H1 (cell line): ENCODE results near the gene PHF10. TPM values are rescaled to one million over a fixed set of nuclear protein-coding genes. Genes with fewer than 3 reads are reported as not detected.

Experiments used
- CTCF ChIA-PET: fragments of 300-600 bp; sonication (Branson Sonifier 250); formaldehyde crosslinking; loops from one replicate; lab custom pipeline; 2021; ENCODE audit not compliant: partially characterized antibody; lab: Charles Lee
- POLR2A ChIA-PET: fragments of 300-600 bp; sonication (Branson Sonifier 250); formaldehyde crosslinking; loops from one replicate; lab custom pipeline; 2021; ENCODE audit warnings: inconsistent platforms; ENCODE audit not compliant: partially characterized antibody; lab: Charles Lee
- DNase-seq, 2 experiments: peaks; one replicate each; pipeline versions ENCODE4 v3.0.0 to v3.0.0-alpha.2; 2010 to 2022; ENCODE audit warnings: low spot score in 2 of 2, low read depth in 1 of 2, mixed read lengths in 1 of 2
- FAIRE-seq: peaks from 2 replicates; lab custom pipeline; 2011; peaks lifted over from hg19 to GRCh38; lab: Jason Lieb, UNC
- H2AFZ ChIP-seq: 2 replicates; pipeline ENCODE4 v1.8.1; 2012; ENCODE audit warnings: low read length, inconsistent platforms
- H2AK5ac ChIP-seq: 2 replicates; pipeline ENCODE4 v1.6.1; 2013; ENCODE audit warnings: low read depth, low read length
- H2BK120ac ChIP-seq: replicated peaks from 2 replicates; pipeline ENCODE3; 2013; ENCODE audit warnings: low read depth, low read length, inconsistent platforms
- H2BK12ac ChIP-seq: 2 replicates; pipeline ENCODE4 v1.6.1; 2013; ENCODE audit warnings: low read depth, low read length
- H2BK15ac ChIP-seq: 2 replicates; pipeline ENCODE4 v1.6.1; 2013; ENCODE audit warnings: low read length
- H2BK20ac ChIP-seq: 2 replicates; pipeline ENCODE4 v1.6.1; 2013; ENCODE audit warnings: low read length
- H2BK5ac ChIP-seq: 2 replicates; pipeline ENCODE4 v1.6.1; 2013; ENCODE audit warnings: low read depth, low read length
- H3K14ac ChIP-seq: 2 replicates; pipeline ENCODE4 v1.6.1; 2013; ENCODE audit warnings: inconsistent platforms; ENCODE audit not compliant: insufficient read length
- H3K18ac ChIP-seq: 2 replicates; pipeline ENCODE4 v1.6.1; 2013; ENCODE audit warnings: low read length; ENCODE audit errors: extremely low read depth
- H3K23ac ChIP-seq: 2 replicates; pipeline ENCODE4 v1.6.1; 2013; ENCODE audit warnings: inconsistent platforms; ENCODE audit not compliant: insufficient read length
- H3K23me2 ChIP-seq: 2 replicates; pipeline ENCODE4 v1.6.1; 2013; ENCODE audit warnings: low read depth, low read length
- H3K27ac ChIP-seq: 2 replicates; pipeline ENCODE4 v1.6.1; 2011; ENCODE audit warnings: low read depth, low read length, inconsistent platforms
- H3K27me3 ChIP-seq, 4 experiments: replicated peaks in 1 of 4; 1 replicate in 1 of 4; 2 replicates in 3 of 4; pipeline versions ENCODE4 v1.6.1 to v1.8.1; 2011 to 2013; ENCODE audit warnings: low read length in 3 of 4, mild to moderate bottlenecking in 3 of 4, inconsistent platforms in 2 of 4, mixed read lengths in 2 of 4, moderate library complexity in 1 of 4; ENCODE audit not compliant: control insufficient read depth in 3 of 4, insufficient read depth in 3 of 4; ENCODE audit errors: extremely low read depth in 1 of 4
- H3K36me3 ChIP-seq, 4 experiments: 2 replicates each; pipeline versions ENCODE4 v1.6.1 to v1.8.1; 2011 to 2013; ENCODE audit warnings: mild to moderate bottlenecking in 4 of 4, low read length in 3 of 4, moderate library complexity in 2 of 4, control low read depth in 1 of 4, inconsistent platforms in 1 of 4; ENCODE audit not compliant: insufficient read depth in 4 of 4, control insufficient read depth in 2 of 4
- H3K4ac ChIP-seq: replicated peaks from 2 replicates; pipeline ENCODE3; 2013; ENCODE audit warnings: low read length, low read depth, mixed read lengths, inconsistent platforms; ENCODE audit not compliant: insufficient read length
- H3K4me1 ChIP-seq, 4 experiments: replicated peaks in 1 of 4; 1 replicate in 1 of 4; 2 replicates in 3 of 4; pipeline versions ENCODE4 v1.6.1 to v1.8.1; 2011 to 2013; ENCODE audit warnings: low read length in 3 of 4, inconsistent platforms in 2 of 4, mixed read lengths in 1 of 4; ENCODE audit not compliant: insufficient read depth in 4 of 4, control insufficient read depth in 3 of 4
- H3K4me2 ChIP-seq, 2 experiments: 2 replicates each; pipeline versions ENCODE4 v1.6.1 to v1.8.1; 2011 to 2013; ENCODE audit warnings: low read depth in 2 of 2, low read length in 2 of 2, control low read depth in 1 of 2, inconsistent platforms in 1 of 2, mild to moderate bottlenecking in 1 of 2; ENCODE audit not compliant: insufficient read depth in 1 of 2
- H3K4me3 ChIP-seq, 4 experiments: fragments of 200-600, 300-600 bp in 1 of 4; sonication (generic), shearing (Covaris generic), sonication (Bioruptor Twin) in 1 of 4; 2 replicates each; pipeline versions ENCODE4 v1.5.1 to v1.8.1; 2011 to 2016; ENCODE audit warnings: low read length in 4 of 4, low read depth in 3 of 4, control low read depth in 2 of 4, inconsistent platforms in 2 of 4, mild to moderate bottlenecking in 2 of 4, mixed read lengths in 1 of 4, moderate library complexity in 1 of 4; ENCODE audit not compliant: insufficient read depth in 2 of 4; ENCODE audit errors: extremely low read depth in 1 of 4
- H3K56ac ChIP-seq: replicated peaks from 2 replicates; pipeline ENCODE3; 2013; ENCODE audit warnings: low read depth, mild to moderate bottlenecking, mixed read lengths, low read length, inconsistent platforms; ENCODE audit not compliant: insufficient read length
- H3K79me1 ChIP-seq: 2 replicates; pipeline ENCODE4 v1.6.1; 2013; ENCODE audit warnings: low read depth, low read length, control low read depth
- H3K79me2 ChIP-seq, 2 experiments: 2 replicates each; pipeline versions ENCODE4 v1.6.1 to v1.8.1; 2012 to 2013; ENCODE audit warnings: low read length in 2 of 2, mild to moderate bottlenecking in 2 of 2, inconsistent platforms in 1 of 2; ENCODE audit not compliant: insufficient read depth in 2 of 2, control insufficient read depth in 1 of 2
- H3K9ac ChIP-seq, 4 experiments: replicated peaks in 1 of 4; 1 replicate in 1 of 4; 2 replicates in 3 of 4; pipeline versions ENCODE4 v1.6.1 to v1.8.1; 2011 to 2013; ENCODE audit warnings: low read depth in 3 of 4, low read length in 3 of 4, control low read depth in 2 of 4, mild to moderate bottlenecking in 2 of 4, moderate library complexity in 2 of 4, inconsistent platforms in 1 of 4; ENCODE audit errors: extremely low read depth in 1 of 4
- H3K9me3 ChIP-seq, 2 experiments: 2 replicates each; pipeline versions ENCODE4 v1.6.1 to v1.8.1; 2012 to 2013; ENCODE audit warnings: mild to moderate bottlenecking in 2 of 2, moderate library complexity in 2 of 2, control low read depth in 1 of 2, inconsistent platforms in 1 of 2, low read depth in 1 of 2, low read length in 1 of 2, mixed read lengths in 1 of 2; ENCODE audit not compliant: insufficient read depth in 2 of 2
- H4K20me1 ChIP-seq, 2 experiments: replicated peaks in 1 of 2; 2 replicates each; pipeline versions ENCODE3 to v1.8.1; 2011 to 2013; ENCODE audit warnings: inconsistent platforms in 2 of 2, low read length in 2 of 2, mild to moderate bottlenecking in 1 of 2; ENCODE audit not compliant: insufficient read depth in 2 of 2, control insufficient read depth in 1 of 2
- H4K5ac ChIP-seq: 2 replicates; pipeline ENCODE4 v1.6.1; 2013; ENCODE audit warnings: low read length, low read depth, mixed read lengths, inconsistent platforms; ENCODE audit not compliant: insufficient read length
- H4K8ac ChIP-seq: 2 replicates; pipeline ENCODE4 v1.8.0; 2013; ENCODE audit warnings: mild to moderate bottlenecking, moderate library complexity, low read length, inconsistent platforms; ENCODE audit not compliant: insufficient read depth; ENCODE audit errors: extremely low read depth
- H4K91ac ChIP-seq: replicated peaks from 2 replicates; pipeline ENCODE3; 2013; ENCODE audit warnings: low read length, mixed read lengths, inconsistent platforms; ENCODE audit not compliant: insufficient read length
- CREB1 ChIP-seq: IDR thresholded peaks from 2 replicates; pipeline ENCODE4 v1.6.1; 2012; ENCODE audit warnings: inconsistent platforms
- EGR1 ChIP-seq: IDR thresholded peaks from 2 replicates; pipeline ENCODE4 v1.6.1; 2011; ENCODE audit warnings: low read depth, low read length, borderline replicate concordance
- EP300 ChIP-seq, 2 experiments: IDR thresholded peaks; 1 replicate in 1 of 2; 2 replicates in 1 of 2; pipeline ENCODE4 v1.6.1; 2011 to 2012; ENCODE audit warnings: low read depth in 2 of 2, low read length in 2 of 2, mild to moderate bottlenecking in 2 of 2, borderline replicate concordance in 1 of 2, inconsistent platforms in 1 of 2, moderate library complexity in 1 of 2
- EZH2 ChIP-seq: fragments of 200-600 bp; sonication (generic); IDR thresholded peaks from 2 replicates; pipeline ENCODE4 v1.7.1; 2012; ENCODE audit warnings: low read depth, mild to moderate bottlenecking, moderate library complexity, low read length, inconsistent platforms; ENCODE audit not compliant: severe bottlenecking
- GTF2F1 ChIP-seq: IDR thresholded peaks from 2 replicates; pipeline ENCODE4 v1.6.1; 2012; ENCODE audit warnings: low read depth, low read length, improper control_type of control experiment, borderline replicate concordance
- RNF2 ChIP-seq: fragments of 200-900, 300-1000 bp; sonication (generic); IDR thresholded peaks from 2 replicates; pipeline ENCODE4 v1.7.1; 2016; ENCODE audit warnings: borderline replicate concordance, low read depth, mild to moderate bottlenecking, antibody characterized with exemption, low read length; ENCODE audit not compliant: poor library complexity, severe bottlenecking; ENCODE audit errors: missing control alignments
- SP2 ChIP-seq: IDR thresholded peaks from 2 replicates; pipeline ENCODE4 v1.6.1; 2012; ENCODE audit warnings: mild to moderate bottlenecking, low read length, inconsistent platforms
- SP4 ChIP-seq: IDR thresholded peaks from 2 replicates; pipeline ENCODE4 v1.6.1; 2012; ENCODE audit warnings: low read length, inconsistent platforms
- ZNF274 ChIP-seq: IDR thresholded peaks from 2 replicates; pipeline ENCODE4 v1.7.0; 2012; ENCODE audit warnings: low read length, borderline replicate concordance; ENCODE audit errors: extremely low read depth
- WGBS, 2 experiments: shearing (Covaris generic) in 1 of 2; methylation state at CpG; one replicate each; pipeline versions ENCODE4 v1.1.6 to v1.1.7; 2013 to 2015; ENCODE audit warnings: low lambda C conversion rate in 2 of 2, mixed read lengths in 2 of 2, inconsistent platforms in 1 of 2, low coverage in 1 of 2, missing lambda C conversion rate in 1 of 2; ENCODE audit not compliant: insufficient replicate concordance in 2 of 2, insufficient coverage in 1 of 2, insufficient read length in 1 of 2; ENCODE audit errors: extremely low coverage in 1 of 2, missing lambda C conversion rate in 1 of 2; 5-methylcytosine and 5-hydroxymethylcytosine counted together
- polyA plus RNA-seq, 7 experiments: library from polyadenylated mRNA; depleted of rRNA in 3 of 7; stranded (reverse) in 5 of 7; unstranded in 2 of 7; fragments of >200 nt in 5 of 7; fragments of 200-250 nt in 2 of 7; gene quantifications; 1 replicate in 5 of 7; 2 replicates in 1 of 7; 4 replicates in 1 of 7; pipeline versions ENCODE4 v1.2.1 to v1.2.3, GENCODE V29; 2011 to 2013; ENCODE audit warnings: missing spikeins in 2 of 7, mixed read lengths in 2 of 7
- total RNA-seq: library from RNA; stranded (reverse); fragmentation: NEBNext Ultra II Directional; extraction: Animal tissue kit (Norgen Biotek cat#: 25700); gene quantifications from 2 replicates; pipeline ENCODE4 v1.2.1, GENCODE V29; 2021

The PHF10 gene
- total and polyA plus RNA-seq, 2 of the 8 experiments (the other 6 are each of a cell fraction or from before 2014, with no cell fraction given): 15.6 to 51.1 TPM

- Histone ChIP-seq H3K23ac (no peak within 1 kb of the TSS), H4K8ac (peak within 1 kb of the TSS; percentile 99; the same call in 1 of the 2 replicates), H4K91ac (peak within 1 kb of the TSS; percentile 63), H2AK5ac (no peak within 1 kb of the TSS), H3K18ac (peak within 1 kb of the TSS; percentile 91), H3K4me2 (peak within 1 kb of the TSS; percentile 84 to 97), H2BK20ac (no peak within 1 kb of the TSS), H4K20me1 (no peaks in the 10 kb centered on the region), H2BK5ac (peak within 1 kb of the TSS; percentile 90), H2BK12ac (peak within 1 kb of the TSS; percentile 55; the same call in 1 of the 2 replicates), H4K5ac (peak within 1 kb of the TSS; percentile 75), H3K27ac (peak within 1 kb of the TSS; percentile 97), H2BK15ac (no peak within 1 kb of the TSS), H3K14ac (no peak within 1 kb of the TSS), H3K4ac (peak within 1 kb of the TSS; percentile 44), H2AFZ (peak within 1 kb of the TSS; percentile 84; the same call in 1 of the 2 replicates), H3K4me3 (peak within 1 kb of the TSS; percentile 58 to 94 (median 91)), H3K56ac (peak within 1 kb of the TSS; percentile 91), H2BK120ac (peak within 1 kb of the TSS; percentile 73), H3K4me1 (peaks cover 0 to 12% (median 6%) of the 10 kb centered on the region in 4 experiments; a peak in 5 of 7 replicates), H3K23me2 (peaks cover 9% of the 10 kb centered on the region), H3K27me3 (no peaks in the 10 kb centered on the region), H3K79me2 (peaks cover 0 to 13% of the 10 kb centered on the region in 2 experiments; a peak in 2 of 4 replicates), H3K36me3 (no peaks in the 10 kb centered on the region; a peak in 1 of 8 replicates), H3K9ac (peak within 1 kb of the TSS; percentile 87 to 96 (median 94)), H3K9me3 (no peaks in the 10 kb centered on the region), H3K79me1 (no peaks in the 10 kb centered on the region)
- ChIA-PET POLR2A (interaction anchor here (0.6 to 4.2 kb wide), 18 partner anchors 9 to 814 kb away, joined by 3 to 35 read pairs (median 5); partner anchors contain the start of genes C6orf120, PHF10, PSMB1 and TBP), CTCF (interaction anchor here (0.5 to 3.5 kb wide), 4 partner anchors 11 to 54 kb away, joined by 3 to 14 read pairs (median 6); no protein-coding TSS in a partner anchor)
- peak; percentile 77 to 97 for DNase-seq
- no peak for FAIRE-seq
- WGBS, 2 experiments: 1% methylated on average over 66 of the region's 90 CpGs; no CpG with 5 or more reads in 1 of the 2 experiments
- TF ChIP-seq RNF2: no peak
- peak; percentile 51; the same call in 1 of the 2 replicates for TF ChIP-seq GTF2F1
- TF ChIP-seq CREB1: peak; percentile 98
- no peak for TF ChIP-seq SP2
- TF ChIP-seq EP300 (IDR thresholded peaks at IDR 0.05; ENCODE audit: borderline replicate concordance in 1 of 2, low read depth in 2 of 2, low read length in 2 of 2): peak in 1 of 2 experiments; percentile 13; a peak in 1 of 3 replicates
- TF ChIP-seq ZNF274: no peak
- no peak for TF ChIP-seq SP4
- TF ChIP-seq EZH2: no peak
- peak; percentile 78; the same call in 1 of the 2 replicates for TF ChIP-seq EGR1
Measured at GRCh38 chr6:169751242-169752073, 27.2 kb upstream of the PHF10 start, which contains the start of the genes DYNLT2 and ERMARD. DYNLT2 (minus strand) TSS chr6:169751572; CDS start chr6:169751458, 114 bp downstream. ERMARD (plus strand) TSS chr6:169751622; CDS start chr6:169751658, 36 bp downstream.
